Prostate gland (tissue), 2 donors: ENCODE results near the gene CFAP221. TPM values are rescaled to one million over a fixed set of nuclear protein-coding genes. Genes with fewer than 3 reads are reported as not detected.

Experiments used
- DNase-seq: peaks from one replicate; pipeline ENCODE4 v3.0.0-alpha.2; 2019; ENCODE audit warnings: low spot score
- H3K27ac ChIP-seq, 2 donors: fragments of 200-600 bp; sonication (generic); 2 replicates each; pipeline ENCODE4 v1.5.1; 2017 to 2019
- H3K27me3 ChIP-seq: fragments of 200-600 bp; sonication (generic); replicated peaks from 2 replicates; pipeline ENCODE4 v1.5.1; 2019; ENCODE audit not compliant: insufficient read depth
- H3K36me3 ChIP-seq, 2 donors: fragments of 200-600 bp; sonication (generic); 1 replicate in 1 of 2; 2 replicates in 1 of 2; pipeline versions ENCODE4 v1.5.1 to v1.8.1; 2017 to 2019
- H3K4me1 ChIP-seq: fragments of 200-600 bp; sonication (generic); replicated peaks from 2 replicates; pipeline ENCODE4 v1.5.1; 2019
- H3K4me3 ChIP-seq, 2 donors: fragments of 200-600 bp; sonication (generic); 2 replicates each; pipeline ENCODE4 v1.5.1; 2017 to 2019
- H3K9me3 ChIP-seq: fragments of 200-600 bp; sonication (generic); 2 replicates; pipeline ENCODE4 v1.5.1; 2017
- POLR2A ChIP-seq: fragments of 450-650 bp; IDR thresholded peaks from one replicate; pipeline ENCODE4 v1.6.1; 2016; ENCODE audit warnings: antibody characterized with exemption, mild to moderate bottlenecking
- POLR2AphosphoS5 ChIP-seq: sonication (generic); formaldehyde crosslinking; IDR thresholded peaks from one replicate; pipeline ENCODE4 v1.6.1; 2017; ENCODE audit warnings: antibody characterized with exemption
- WGBS: methylation state at CpG from one replicate; pipeline ENCODE4 v1.1.5; 2018; 5-methylcytosine and 5-hydroxymethylcytosine counted together
- intact Hi-C: fragments of 100-400 bp; cut with DNase I; formaldehyde crosslinking; loops from one replicate; pipeline ENCODE4 v1.14.2; 2022
- total RNA-seq, 2 donors: library from RNA; depleted of rRNA; stranded (reverse); fragments of >200 nt; gene quantifications; one replicate each; pipeline ENCODE4 v1.1.0, GENCODE V29; 2016
- TF ChIP-seq, protein P1 (sequence below), 4 experiments: fragments of 200-600 bp in 2 of 4; fragments of 450-650 bp in 2 of 4; sonication (generic) in 2 of 4; IDR thresholded peaks; 1 replicate in 3 of 4; 2 replicates in 1 of 4; pipeline ENCODE4 v1.5.1; 2016 to 2019; ENCODE audit warnings: antibody characterized with exemption in 4 of 4, mild to moderate bottlenecking in 2 of 4, moderate library complexity in 2 of 4

Gene CFAP221
- total RNA-seq, 2 donors from 2014 or later, result 18.3 TPM; not detected in 1

DNA sequence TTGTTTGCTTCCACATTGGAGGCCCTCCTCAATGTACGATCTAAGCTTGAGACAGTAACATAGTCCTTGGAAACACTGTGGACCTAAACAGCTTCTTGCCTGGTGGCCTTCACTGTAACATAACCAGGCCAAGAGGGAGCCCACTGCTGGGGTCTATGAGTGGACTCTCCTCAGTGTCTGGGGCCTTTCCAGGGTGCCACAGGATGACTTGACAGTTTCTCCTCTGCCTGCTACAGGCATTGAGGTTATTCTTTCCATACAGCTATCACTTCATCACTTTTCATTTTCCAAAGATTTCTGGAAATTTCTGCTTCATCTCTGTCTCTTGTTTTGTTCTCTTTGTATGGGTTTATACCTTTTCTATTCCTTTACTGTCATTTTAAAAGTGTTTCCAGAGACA is 31.3 kb upstream of the CFAP221 start:
- no peak overlapping the region for H3K4me3 ChIP-seq
- intact Hi-C loops, result no loop called here
- no peaks in the 10 kb centered on the region for H3K9me3 ChIP-seq
- H3K27ac ChIP-seq, result no peak overlapping the region
- peaks cover 4% of the 10 kb centered on the region for H3K27me3 ChIP-seq
- no peak for DNase-seq
- TF ChIP-seq, protein P1, sequence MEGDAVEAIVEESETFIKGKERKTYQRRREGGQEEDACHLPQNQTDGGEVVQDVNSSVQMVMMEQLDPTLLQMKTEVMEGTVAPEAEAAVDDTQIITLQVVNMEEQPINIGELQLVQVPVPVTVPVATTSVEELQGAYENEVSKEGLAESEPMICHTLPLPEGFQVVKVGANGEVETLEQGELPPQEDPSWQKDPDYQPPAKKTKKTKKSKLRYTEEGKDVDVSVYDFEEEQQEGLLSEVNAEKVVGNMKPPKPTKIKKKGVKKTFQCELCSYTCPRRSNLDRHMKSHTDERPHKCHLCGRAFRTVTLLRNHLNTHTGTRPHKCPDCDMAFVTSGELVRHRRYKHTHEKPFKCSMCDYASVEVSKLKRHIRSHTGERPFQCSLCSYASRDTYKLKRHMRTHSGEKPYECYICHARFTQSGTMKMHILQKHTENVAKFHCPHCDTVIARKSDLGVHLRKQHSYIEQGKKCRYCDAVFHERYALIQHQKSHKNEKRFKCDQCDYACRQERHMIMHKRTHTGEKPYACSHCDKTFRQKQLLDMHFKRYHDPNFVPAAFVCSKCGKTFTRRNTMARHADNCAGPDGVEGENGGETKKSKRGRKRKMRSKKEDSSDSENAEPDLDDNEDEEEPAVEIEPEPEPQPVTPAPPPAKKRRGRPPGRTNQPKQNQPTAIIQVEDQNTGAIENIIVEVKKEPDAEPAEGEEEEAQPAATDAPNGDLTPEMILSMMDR (IDR thresholded peaks at IDR 0.05), result no peak
- TF ChIP-seq POLR2A (no peak), POLR2AphosphoS5 (no peak)
- no peaks in the 10 kb centered on the region for H3K4me1 ChIP-seq
- H3K36me3 ChIP-seq, result no peaks in the 10 kb centered on the region
- 88% methylated on average over 1 of the region's 1 CpG for WGBS

DNA sequence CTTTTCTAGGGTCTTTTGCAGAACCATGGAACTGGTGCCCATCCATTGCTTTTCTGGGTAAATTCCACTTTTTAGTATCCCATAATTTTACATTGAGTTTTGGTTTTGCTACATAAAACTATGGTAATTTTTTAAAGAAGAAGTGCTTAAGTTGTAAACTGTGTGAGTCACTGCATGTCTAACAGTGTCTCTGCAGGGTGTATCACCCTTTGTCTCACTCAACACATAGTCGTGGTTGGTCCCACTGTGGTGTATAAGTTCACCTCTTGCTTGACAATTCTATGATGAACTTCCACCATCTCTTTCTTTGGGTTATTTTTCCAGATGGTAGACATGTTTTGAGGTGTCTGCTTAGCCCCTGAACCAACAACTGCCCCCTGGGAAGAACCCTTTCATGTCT is 30.4 kb upstream of the CFAP221 start:
- Histone ChIP-seq H3K4me3 (no peak overlapping the region), H3K27me3 (peaks cover 4% of the 10 kb centered on the region), H3K27ac (no peak overlapping the region), H3K36me3 (no peaks in the 10 kb centered on the region), H3K4me1 (no peaks in the 10 kb centered on the region), H3K9me3 (no peaks in the 10 kb centered on the region)
- intact Hi-C loops, result no loop called here
- TF ChIP-seq, protein P1 (IDR thresholded peaks at IDR 0.05), result no peak
- TF ChIP-seq POLR2A (no peak), POLR2AphosphoS5 (no peak)
- 63% methylated on average over 1 of the region's 1 CpG for WGBS
- DNase-seq, result no peak

DNA sequence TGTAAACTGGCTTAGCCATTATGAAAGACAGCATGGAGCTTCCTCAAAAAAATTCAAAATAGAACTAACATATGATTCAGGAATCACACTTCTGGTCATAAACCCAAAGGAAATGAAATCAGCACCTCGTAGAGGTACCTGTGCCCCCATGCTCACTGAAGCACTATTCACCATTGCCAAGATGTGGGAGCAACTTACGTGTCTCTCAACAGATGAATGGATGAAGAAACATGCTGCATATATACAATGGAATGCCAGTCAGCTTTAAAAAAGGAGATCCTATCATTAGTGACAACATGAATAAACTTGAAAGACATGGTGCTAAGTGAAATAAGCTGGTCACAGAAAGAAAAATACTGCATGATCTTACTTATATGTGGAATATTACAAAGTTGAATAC is 28.1 kb upstream of the CFAP221 start:
- intact Hi-C loops, result no loop called here
- DNase-seq, result no peak
- 66% methylated on average over 2 of the region's 2 CpGs for WGBS
- no peaks in the 10 kb centered on the region for H3K4me1 ChIP-seq
- no peak overlapping the region for H3K27ac ChIP-seq
- TF ChIP-seq, protein P1 (IDR thresholded peaks at IDR 0.05), result no peak
- TF ChIP-seq POLR2A (no peak), POLR2AphosphoS5 (no peak)
- no peak overlapping the region for H3K4me3 ChIP-seq
- no peaks in the 10 kb centered on the region for H3K9me3 ChIP-seq
- no peaks in the 10 kb centered on the region for H3K27me3 ChIP-seq
- no peaks in the 10 kb centered on the region for H3K36me3 ChIP-seq

DNA sequence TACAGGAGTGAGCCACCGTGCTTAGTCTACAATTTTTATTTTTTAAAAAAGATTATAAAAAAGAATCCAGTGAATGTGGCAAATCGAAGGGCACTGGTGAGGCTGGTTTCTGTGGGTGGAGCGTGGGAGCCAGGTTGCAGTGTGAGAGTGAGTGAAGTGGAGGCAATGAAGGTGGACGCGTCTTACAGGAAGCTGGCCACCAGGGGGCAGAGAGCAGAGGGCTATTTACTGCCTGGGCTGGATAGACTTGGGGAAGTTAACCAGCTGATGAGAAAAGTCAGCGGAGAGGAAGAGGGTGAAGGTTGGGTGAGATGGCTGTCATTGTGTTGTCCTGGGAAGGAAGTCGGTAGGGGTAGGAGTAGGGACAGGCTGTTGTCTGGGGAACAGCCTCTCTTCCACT is 26.8 kb upstream of the CFAP221 start:
- no peaks in the 10 kb centered on the region for H3K36me3 ChIP-seq
- WGBS, result 37% methylated on average over 7 of the region's 7 CpGs
- intact Hi-C loops, result no loop called here
- TF ChIP-seq POLR2AphosphoS5 (no peak), POLR2A (no peak)
- TF ChIP-seq, protein P1 (IDR thresholded peaks at IDR 0.05), result peak in 2 of 4 experiments; percentile 28 to 50
- H3K27ac ChIP-seq, result no peak overlapping the region
- DNase-seq, result peak; percentile 13
- H3K4me1 ChIP-seq, result no peaks in the 10 kb centered on the region
- H3K9me3 ChIP-seq, result no peaks in the 10 kb centered on the region
- no peak overlapping the region for H3K4me3 ChIP-seq
- H3K27me3 ChIP-seq, result no peaks in the 10 kb centered on the region

DNA sequence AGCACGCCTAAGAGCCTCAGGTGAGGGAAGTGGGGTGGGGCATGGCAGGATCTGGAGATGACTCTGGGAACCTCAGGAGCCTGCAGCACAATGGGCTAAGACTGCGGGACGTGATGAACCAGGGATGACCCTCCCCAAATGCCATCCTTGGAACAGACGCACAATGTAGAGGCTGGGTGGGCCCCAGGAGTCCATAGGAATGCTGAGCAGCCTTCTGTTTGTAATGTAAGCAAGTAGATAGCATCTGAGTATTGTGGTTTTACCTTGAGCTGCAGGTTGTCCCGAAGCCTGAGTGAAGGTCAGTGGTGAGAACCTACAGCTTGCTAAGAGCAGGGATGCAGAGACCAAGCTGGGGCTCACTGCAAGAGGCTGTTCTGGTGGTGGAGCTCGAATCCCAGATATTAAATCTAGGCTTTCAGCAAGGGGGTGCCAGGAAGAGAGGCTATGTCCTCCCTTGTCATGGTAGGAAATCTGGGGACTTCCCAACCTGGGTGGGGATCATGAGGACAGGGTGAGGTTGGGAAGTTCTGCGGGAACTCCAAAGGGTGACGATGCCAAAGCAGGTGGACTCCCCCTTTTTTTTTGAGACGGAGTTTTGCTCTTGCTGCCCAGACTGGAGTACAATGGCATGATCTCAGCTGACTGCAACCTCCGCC is 25.7 kb upstream of the CFAP221 start:
- no peak for TF ChIP-seq POLR2AphosphoS5
- TF ChIP-seq, protein P1 (IDR thresholded peaks at IDR 0.05), result no peak
- no peak for TF ChIP-seq POLR2A
- 77% methylated on average over 10 of the region's 10 CpGs for WGBS
- no peaks in the 10 kb centered on the region for H3K36me3 ChIP-seq
- H3K4me1 ChIP-seq, result no peaks in the 10 kb centered on the region
- intact Hi-C loops, result no loop called here
- H3K27ac ChIP-seq, result no peak overlapping the region
- H3K9me3 ChIP-seq, result no peaks in the 10 kb centered on the region
- H3K27me3 ChIP-seq, result peaks cover 7% of the 10 kb centered on the region
- no peak for DNase-seq
- no peak overlapping the region for H3K4me3 ChIP-seq
